Heart left ventricle (tissue), 13 donors: Measurements from ENCODE around the gene FAM32A.

Source experiments
- POLR2A ChIP-seq, 2 donors: fragments of 450-650 bp; IDR thresholded peaks; one replicate each; pipeline ENCODE4 v1.6.1; 2017; ENCODE audit warnings: antibody characterized with exemption in 2 of 2, mild to moderate bottlenecking in 2 of 2, moderate library complexity in 2 of 2
- TF ChIP-seq, protein P1 (sequence below), 12 donors: fragments of 200-600 bp; sonication (generic) in 4 of 12; IDR thresholded peaks; one replicate each; pipeline versions ENCODE4 v1.5.0 to v1.8.0; 2018 to 2022; ENCODE audit warnings: antibody characterized with exemption in 12 of 12, mild to moderate bottlenecking in 5 of 12
- donor health status: ischemic (EF 13 %, LVEDD 7.1; RV severe dilation, severe dysfunction).
- donor health status: DM: no; HTN: yes; CAD: no.
- donor health status: DM: no; HTN: no; CAD: no.
- donor health status: ischemic (EF 25% LVEDD 6.9; RV normal size, moderate dysfunction).
- donor health status: ischemic (EF 25% LVEDD 5.7; RV mildly dilated, moderate dysfunction).
- donor health status: ischemic (EF 35%, LVEDD 5.7; RV mildly dilated, moderate dysfunction).
- donor health status: nonischemic (EF 11% LVEDD 7.7; RV severe dilation, severe dysfunction).
- donor health status: DM: yes; HTN: yes; CAD: no.
- donor health status: PGD.
- donor health status: ischemic (EF 29% LVEDD 5.4; RV normal size, mild dysfunction).
- donor health status: nonischemic (EF 23%, LVEDD 6.1; RV moderate dilation, normal function).

GRCh38 chr19:16235811-16236652 is 50.8 kb downstream of the FAM32A start:
- TF ChIP-seq, protein P1, sequence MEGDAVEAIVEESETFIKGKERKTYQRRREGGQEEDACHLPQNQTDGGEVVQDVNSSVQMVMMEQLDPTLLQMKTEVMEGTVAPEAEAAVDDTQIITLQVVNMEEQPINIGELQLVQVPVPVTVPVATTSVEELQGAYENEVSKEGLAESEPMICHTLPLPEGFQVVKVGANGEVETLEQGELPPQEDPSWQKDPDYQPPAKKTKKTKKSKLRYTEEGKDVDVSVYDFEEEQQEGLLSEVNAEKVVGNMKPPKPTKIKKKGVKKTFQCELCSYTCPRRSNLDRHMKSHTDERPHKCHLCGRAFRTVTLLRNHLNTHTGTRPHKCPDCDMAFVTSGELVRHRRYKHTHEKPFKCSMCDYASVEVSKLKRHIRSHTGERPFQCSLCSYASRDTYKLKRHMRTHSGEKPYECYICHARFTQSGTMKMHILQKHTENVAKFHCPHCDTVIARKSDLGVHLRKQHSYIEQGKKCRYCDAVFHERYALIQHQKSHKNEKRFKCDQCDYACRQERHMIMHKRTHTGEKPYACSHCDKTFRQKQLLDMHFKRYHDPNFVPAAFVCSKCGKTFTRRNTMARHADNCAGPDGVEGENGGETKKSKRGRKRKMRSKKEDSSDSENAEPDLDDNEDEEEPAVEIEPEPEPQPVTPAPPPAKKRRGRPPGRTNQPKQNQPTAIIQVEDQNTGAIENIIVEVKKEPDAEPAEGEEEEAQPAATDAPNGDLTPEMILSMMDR (IDR thresholded peaks at IDR 0.05), result no peak
- no peak for TF ChIP-seq POLR2A (IDR thresholded peaks at IDR 0.05)
